Superior temporal gyrus (tissue), 1 donor: ENCODE measurements around the gene LAMC2.

Experiments
- DNase-seq: peaks from one replicate; pipeline ENCODE4 v3.0.0-alpha.2; 2016; ENCODE audit errors: extremely low spot score

Gene LAMC2

GRCh38 chr1:183168308-183168707, 17.8 kb upstream of the LAMC2 start:
- DNase-seq, result no peak

GRCh38 chr1:183173828-183174227, 12.2 kb upstream of the LAMC2 start:
- no peak for DNase-seq

- no peak for DNase-seq
Measured at GRCh38 chr1:183175631-183176030, 10.4 kb upstream of the LAMC2 start.

GRCh38 chr1:183178545-183178944, 7.5 kb upstream of the LAMC2 start:
- DNase-seq, result no peak

- no peak for DNase-seq
Measured at GRCh38 chr1:183179033-183179432, 7.0 kb upstream of the LAMC2 start.

GRCh38 chr1:183180218-183180617, 5.8 kb upstream of the LAMC2 start:
- peak; percentile 33 for DNase-seq

- DNase-seq, result no peak
Measured at GRCh38 chr1:183180634-183181056, 5.4 kb upstream of the LAMC2 start.

GRCh38 chr1:183186841-183187240, 777 bp downstream of the LAMC2 start:
- no peak for DNase-seq

GRCh38 chr1:183188240-183188639, 2.2 kb downstream of the LAMC2 start:
- no peak for DNase-seq

GRCh38 chr1:183191833-183192232, 5.8 kb downstream of the LAMC2 start:
- no peak for DNase-seq

GRCh38 chr1:183193963-183194525, 8.0 kb downstream of the LAMC2 start:
- no peak for DNase-seq

GRCh38 chr1:183194527-183195141, 8.6 kb downstream of the LAMC2 start:
- no peak for DNase-seq

GRCh38 chr1:183195142-183195574, 9.1 kb downstream of the LAMC2 start:
- DNase-seq, result no peak

- no peak for DNase-seq
Measured at GRCh38 chr1:183197762-183198161, 11.7 kb downstream of the LAMC2 start.

- DNase-seq, result no peak
Measured at GRCh38 chr1:183198463-183198862, 12.4 kb downstream of the LAMC2 start.

- DNase-seq, result no peak
Measured at GRCh38 chr1:183199304-183199703, 13.2 kb downstream of the LAMC2 start.

GRCh38 chr1:183200451-183200850, 14.4 kb downstream of the LAMC2 start:
- no peak for DNase-seq

GRCh38 chr1:183203094-183203493, 17.0 kb downstream of the LAMC2 start:
- no peak for DNase-seq

GRCh38 chr1:183205196-183205781, 19.2 kb downstream of the LAMC2 start:
- no peak for DNase-seq

GRCh38 chr1:183206538-183207122, 20.6 kb downstream of the LAMC2 start:
- DNase-seq, result no peak

GRCh38 chr1:183209533-183210158, 23.6 kb downstream of the LAMC2 start:
- DNase-seq, result no peak

- no peak for DNase-seq
Measured at GRCh38 chr1:183210681-183211080, 24.6 kb downstream of the LAMC2 start.

GRCh38 chr1:183212870-183213269, 26.8 kb downstream of the LAMC2 start:
- no peak for DNase-seq
